H1 (cell line): ENCODE measurements around the gene CHN2. TPM values are rescaled to one million over a fixed set of nuclear protein-coding genes. Genes with fewer than 3 reads are reported as not detected.

Source experiments
- CTCF ChIA-PET: fragments of 300-600 bp; sonication (Branson Sonifier 250); formaldehyde crosslinking; loops from one replicate; lab custom pipeline; 2021; ENCODE audit not compliant: partially characterized antibody; lab: Charles Lee
- POLR2A ChIA-PET: fragments of 300-600 bp; sonication (Branson Sonifier 250); formaldehyde crosslinking; loops from one replicate; lab custom pipeline; 2021; ENCODE audit warnings: inconsistent platforms; ENCODE audit not compliant: partially characterized antibody; lab: Charles Lee
- DNase-seq, 2 experiments: peaks; one replicate each; pipeline versions ENCODE4 v3.0.0 to v3.0.0-alpha.2; 2010 to 2022; ENCODE audit warnings: low spot score in 2 of 2, low read depth in 1 of 2, mixed read lengths in 1 of 2
- FAIRE-seq: peaks from 2 replicates; lab custom pipeline; 2011; peaks lifted over from hg19 to GRCh38; lab: Jason Lieb, UNC
- H2AFZ ChIP-seq: 2 replicates; pipeline ENCODE4 v1.8.1; 2012; ENCODE audit warnings: low read length, inconsistent platforms
- H2AK5ac ChIP-seq: 2 replicates; pipeline ENCODE4 v1.6.1; 2013; ENCODE audit warnings: low read depth, low read length
- H2BK120ac ChIP-seq: replicated peaks from 2 replicates; pipeline ENCODE3; 2013; ENCODE audit warnings: low read depth, low read length, inconsistent platforms
- H2BK12ac ChIP-seq: 2 replicates; pipeline ENCODE4 v1.6.1; 2013; ENCODE audit warnings: low read depth, low read length
- H2BK15ac ChIP-seq: 2 replicates; pipeline ENCODE4 v1.6.1; 2013; ENCODE audit warnings: low read length
- H2BK20ac ChIP-seq: 2 replicates; pipeline ENCODE4 v1.6.1; 2013; ENCODE audit warnings: low read length
- H2BK5ac ChIP-seq: 2 replicates; pipeline ENCODE4 v1.6.1; 2013; ENCODE audit warnings: low read depth, low read length
- H3K14ac ChIP-seq: 2 replicates; pipeline ENCODE4 v1.6.1; 2013; ENCODE audit warnings: inconsistent platforms; ENCODE audit not compliant: insufficient read length
- H3K18ac ChIP-seq: 2 replicates; pipeline ENCODE4 v1.6.1; 2013; ENCODE audit warnings: low read length; ENCODE audit errors: extremely low read depth
- H3K23ac ChIP-seq: 2 replicates; pipeline ENCODE4 v1.6.1; 2013; ENCODE audit warnings: inconsistent platforms; ENCODE audit not compliant: insufficient read length
- H3K23me2 ChIP-seq: 2 replicates; pipeline ENCODE4 v1.6.1; 2013; ENCODE audit warnings: low read depth, low read length
- H3K27ac ChIP-seq: 2 replicates; pipeline ENCODE4 v1.6.1; 2011; ENCODE audit warnings: low read depth, low read length, inconsistent platforms
- H3K27me3 ChIP-seq, 4 experiments: replicated peaks in 1 of 4; 1 replicate in 1 of 4; 2 replicates in 3 of 4; pipeline versions ENCODE4 v1.6.1 to v1.8.1; 2011 to 2013; ENCODE audit warnings: low read length in 3 of 4, mild to moderate bottlenecking in 3 of 4, inconsistent platforms in 2 of 4, mixed read lengths in 2 of 4, moderate library complexity in 1 of 4; ENCODE audit not compliant: control insufficient read depth in 3 of 4, insufficient read depth in 3 of 4; ENCODE audit errors: extremely low read depth in 1 of 4
- H3K36me3 ChIP-seq, 4 experiments: 2 replicates each; pipeline versions ENCODE4 v1.6.1 to v1.8.1; 2011 to 2013; ENCODE audit warnings: mild to moderate bottlenecking in 4 of 4, low read length in 3 of 4, moderate library complexity in 2 of 4, control low read depth in 1 of 4, inconsistent platforms in 1 of 4; ENCODE audit not compliant: insufficient read depth in 4 of 4, control insufficient read depth in 2 of 4
- H3K4ac ChIP-seq: replicated peaks from 2 replicates; pipeline ENCODE3; 2013; ENCODE audit warnings: low read length, low read depth, mixed read lengths, inconsistent platforms; ENCODE audit not compliant: insufficient read length
- H3K4me1 ChIP-seq, 4 experiments: replicated peaks in 1 of 4; 1 replicate in 1 of 4; 2 replicates in 3 of 4; pipeline versions ENCODE4 v1.6.1 to v1.8.1; 2011 to 2013; ENCODE audit warnings: low read length in 3 of 4, inconsistent platforms in 2 of 4, mixed read lengths in 1 of 4; ENCODE audit not compliant: insufficient read depth in 4 of 4, control insufficient read depth in 3 of 4
- H3K4me2 ChIP-seq, 2 experiments: 2 replicates each; pipeline versions ENCODE4 v1.6.1 to v1.8.1; 2011 to 2013; ENCODE audit warnings: low read depth in 2 of 2, low read length in 2 of 2, control low read depth in 1 of 2, inconsistent platforms in 1 of 2, mild to moderate bottlenecking in 1 of 2; ENCODE audit not compliant: insufficient read depth in 1 of 2
- H3K4me3 ChIP-seq, 4 experiments: fragments of 200-600, 300-600 bp in 1 of 4; sonication (generic), shearing (Covaris generic), sonication (Bioruptor Twin) in 1 of 4; 2 replicates each; pipeline versions ENCODE4 v1.5.1 to v1.8.1; 2011 to 2016; ENCODE audit warnings: low read length in 4 of 4, low read depth in 3 of 4, control low read depth in 2 of 4, inconsistent platforms in 2 of 4, mild to moderate bottlenecking in 2 of 4, mixed read lengths in 1 of 4, moderate library complexity in 1 of 4; ENCODE audit not compliant: insufficient read depth in 2 of 4; ENCODE audit errors: extremely low read depth in 1 of 4
- H3K56ac ChIP-seq: replicated peaks from 2 replicates; pipeline ENCODE3; 2013; ENCODE audit warnings: low read depth, mild to moderate bottlenecking, mixed read lengths, low read length, inconsistent platforms; ENCODE audit not compliant: insufficient read length
- H3K79me1 ChIP-seq: 2 replicates; pipeline ENCODE4 v1.6.1; 2013; ENCODE audit warnings: low read depth, low read length, control low read depth
- H3K79me2 ChIP-seq, 2 experiments: 2 replicates each; pipeline versions ENCODE4 v1.6.1 to v1.8.1; 2012 to 2013; ENCODE audit warnings: low read length in 2 of 2, mild to moderate bottlenecking in 2 of 2, inconsistent platforms in 1 of 2; ENCODE audit not compliant: insufficient read depth in 2 of 2, control insufficient read depth in 1 of 2
- H3K9ac ChIP-seq, 4 experiments: replicated peaks in 1 of 4; 1 replicate in 1 of 4; 2 replicates in 3 of 4; pipeline versions ENCODE4 v1.6.1 to v1.8.1; 2011 to 2013; ENCODE audit warnings: low read depth in 3 of 4, low read length in 3 of 4, control low read depth in 2 of 4, mild to moderate bottlenecking in 2 of 4, moderate library complexity in 2 of 4, inconsistent platforms in 1 of 4; ENCODE audit errors: extremely low read depth in 1 of 4
- H3K9me3 ChIP-seq, 2 experiments: 2 replicates each; pipeline versions ENCODE4 v1.6.1 to v1.8.1; 2012 to 2013; ENCODE audit warnings: mild to moderate bottlenecking in 2 of 2, moderate library complexity in 2 of 2, control low read depth in 1 of 2, inconsistent platforms in 1 of 2, low read depth in 1 of 2, low read length in 1 of 2, mixed read lengths in 1 of 2; ENCODE audit not compliant: insufficient read depth in 2 of 2
- H4K20me1 ChIP-seq, 2 experiments: replicated peaks in 1 of 2; 2 replicates each; pipeline versions ENCODE3 to v1.8.1; 2011 to 2013; ENCODE audit warnings: inconsistent platforms in 2 of 2, low read length in 2 of 2, mild to moderate bottlenecking in 1 of 2; ENCODE audit not compliant: insufficient read depth in 2 of 2, control insufficient read depth in 1 of 2
- H4K5ac ChIP-seq: 2 replicates; pipeline ENCODE4 v1.6.1; 2013; ENCODE audit warnings: low read length, low read depth, mixed read lengths, inconsistent platforms; ENCODE audit not compliant: insufficient read length
- H4K8ac ChIP-seq: 2 replicates; pipeline ENCODE4 v1.8.0; 2013; ENCODE audit warnings: mild to moderate bottlenecking, moderate library complexity, low read length, inconsistent platforms; ENCODE audit not compliant: insufficient read depth; ENCODE audit errors: extremely low read depth
- H4K91ac ChIP-seq: replicated peaks from 2 replicates; pipeline ENCODE3; 2013; ENCODE audit warnings: low read length, mixed read lengths, inconsistent platforms; ENCODE audit not compliant: insufficient read length
- ATF3 ChIP-seq: IDR thresholded peaks from 2 replicates; pipeline ENCODE4 v1.6.1; 2011; ENCODE audit warnings: low read depth, mild to moderate bottlenecking, low read length; ENCODE audit not compliant: insufficient read depth
- BRCA1 ChIP-seq: IDR thresholded peaks from 2 replicates; pipeline ENCODE4 v1.6.1; 2012; ENCODE audit warnings: low read depth, low read length, improper control_type of control experiment
- CBX8 ChIP-seq: fragments of 300-800, 300-1000 bp; sonication (generic); IDR thresholded peaks from 2 replicates; pipeline ENCODE4 v1.7.1; 2016; ENCODE audit warnings: low read depth, low read length, borderline replicate concordance
- CHD2 ChIP-seq: IDR thresholded peaks from 2 replicates; pipeline ENCODE4 v1.6.1; 2012; ENCODE audit warnings: low read length, improper control_type of control experiment
- EGR1 ChIP-seq: IDR thresholded peaks from 2 replicates; pipeline ENCODE4 v1.6.1; 2011; ENCODE audit warnings: low read depth, low read length, borderline replicate concordance
- JUND ChIP-seq: IDR thresholded peaks from 2 replicates; pipeline ENCODE4 v1.6.1; 2011; ENCODE audit warnings: mild to moderate bottlenecking, improper control_type of control experiment, low read length
- MAFK ChIP-seq: IDR thresholded peaks from 2 replicates; pipeline ENCODE4 v1.6.1; 2012; ENCODE audit warnings: low read depth, mild to moderate bottlenecking, improper control_type of control experiment, low read length
- NANOG ChIP-seq: IDR thresholded peaks from 2 replicates; pipeline ENCODE4 v1.6.1; 2011; ENCODE audit warnings: low read length, low read depth, mild to moderate bottlenecking, inconsistent platforms; ENCODE audit not compliant: insufficient read depth, poor library complexity, severe bottlenecking
- PHF8 ChIP-seq: fragments of 200-600 bp; sonication (generic); conservative IDR thresholded peaks from 2 replicates; pipeline ENCODE4 v1.7.1; 2012; ENCODE audit warnings: low read depth, mild to moderate bottlenecking, inconsistent platforms, low read length, moderate library complexity
- RXRA ChIP-seq: IDR thresholded peaks from 2 replicates; pipeline ENCODE4 v1.6.1; 2011; ENCODE audit warnings: low read depth, mild to moderate bottlenecking, low read length, moderate library complexity; ENCODE audit not compliant: insufficient read depth
- polyA plus RNA-seq, 7 experiments: library from polyadenylated mRNA; depleted of rRNA in 3 of 7; stranded (reverse) in 5 of 7; unstranded in 2 of 7; fragments of >200 nt in 5 of 7; fragments of 200-250 nt in 2 of 7; gene quantifications; 1 replicate in 5 of 7; 2 replicates in 1 of 7; 4 replicates in 1 of 7; pipeline versions ENCODE4 v1.2.1 to v1.2.3, GENCODE V29; 2011 to 2013; ENCODE audit warnings: missing spikeins in 2 of 7, mixed read lengths in 2 of 7
- total RNA-seq: library from RNA; stranded (reverse); fragmentation: NEBNext Ultra II Directional; extraction: Animal tissue kit (Norgen Biotek cat#: 25700); gene quantifications from 2 replicates; pipeline ENCODE4 v1.2.1, GENCODE V29; 2021
- TF ChIP-seq, protein P1 (sequence below): IDR thresholded peaks from 2 replicates; pipeline ENCODE4 v1.6.1; 2012; ENCODE audit warnings: inconsistent platforms
- TF ChIP-seq, protein P2 (sequence below): IDR thresholded peaks from 2 replicates; pipeline ENCODE4 v1.6.1; 2011; ENCODE audit warnings: low read length, improper control_type of control experiment

CHN2 gene
- total and polyA plus RNA-seq, 2 of the 8 experiments (the other 6 are each of a cell fraction or from before 2014, with no cell fraction given), result 2.9 to 4.8 TPM

DNA sequence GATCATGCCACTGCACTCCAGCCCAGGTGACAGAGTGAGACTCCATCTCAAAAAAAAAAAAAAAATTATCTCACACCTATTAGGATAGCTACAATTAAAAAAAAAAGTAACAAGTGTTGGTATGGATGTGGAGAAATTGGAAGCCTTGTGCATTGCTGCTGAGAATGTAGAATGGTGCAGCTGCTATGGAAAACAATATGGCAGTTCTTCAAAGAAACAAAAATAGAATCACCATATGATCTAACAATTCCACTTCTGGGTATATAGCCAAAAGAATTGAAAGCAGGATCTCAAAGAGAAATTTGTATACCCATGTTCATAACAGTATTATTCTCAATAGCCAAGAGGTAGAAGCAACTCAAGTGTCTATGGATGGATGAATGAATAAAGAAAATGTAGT is 225.4 kb downstream of the CHN2 start:
- H3K4me1 ChIP-seq, result no peaks in the 10 kb centered on the region
- H3K4ac ChIP-seq, result no peak overlapping the region
- no peak overlapping the region for H3K56ac ChIP-seq
- no peak overlapping the region for H3K18ac ChIP-seq
- H3K36me3 ChIP-seq, result no peaks in the 10 kb centered on the region
- DNase-seq (no peak), FAIRE-seq (no peak)
- H2BK5ac ChIP-seq, result no peak overlapping the region
- H3K23ac ChIP-seq, result no peak overlapping the region
- H3K9me3 ChIP-seq, result no peaks in the 10 kb centered on the region
- H3K27ac ChIP-seq, result no peak overlapping the region
- H4K8ac ChIP-seq, result no peak overlapping the region
- H3K79me1 ChIP-seq, result no peaks in the 10 kb centered on the region
- H3K9ac ChIP-seq, result no peak overlapping the region
- no peaks in the 10 kb centered on the region for H3K27me3 ChIP-seq
- no peak overlapping the region for H2BK120ac ChIP-seq
- H3K23me2 ChIP-seq, result no peaks in the 10 kb centered on the region
- TF ChIP-seq EGR1 (no peak), PHF8 (no peak), JUND (no peak), MAFK (no peak), NANOG (no peak), ATF3 (no peak), RXRA (no peak), BRCA1 (no peak), CHD2 (no peak), CBX8 (no peak)
- TF ChIP-seq, protein P1, sequence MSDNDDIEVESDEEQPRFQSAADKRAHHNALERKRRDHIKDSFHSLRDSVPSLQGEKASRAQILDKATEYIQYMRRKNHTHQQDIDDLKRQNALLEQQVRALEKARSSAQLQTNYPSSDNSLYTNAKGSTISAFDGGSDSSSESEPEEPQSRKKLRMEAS, result no peak
- TF ChIP-seq, protein P2, sequence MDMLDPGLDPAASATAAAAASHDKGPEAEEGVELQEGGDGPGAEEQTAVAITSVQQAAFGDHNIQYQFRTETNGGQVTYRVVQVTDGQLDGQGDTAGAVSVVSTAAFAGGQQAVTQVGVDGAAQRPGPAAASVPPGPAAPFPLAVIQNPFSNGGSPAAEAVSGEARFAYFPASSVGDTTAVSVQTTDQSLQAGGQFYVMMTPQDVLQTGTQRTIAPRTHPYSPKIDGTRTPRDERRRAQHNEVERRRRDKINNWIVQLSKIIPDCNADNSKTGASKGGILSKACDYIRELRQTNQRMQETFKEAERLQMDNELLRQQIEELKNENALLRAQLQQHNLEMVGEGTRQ, result no peak
- no peak overlapping the region for H2BK12ac ChIP-seq
- H4K20me1 ChIP-seq, result no peaks in the 10 kb centered on the region
- H3K79me2 ChIP-seq, result no peaks in the 10 kb centered on the region
- H2BK15ac ChIP-seq, result no peak overlapping the region
- no peak overlapping the region for H3K4me2 ChIP-seq
- H3K14ac ChIP-seq, result no peak overlapping the region
- no peak overlapping the region for H2AFZ ChIP-seq
- ChIA-PET CTCF (interaction anchor here (0.8 kb wide), 1 partner anchor 12 kb away, joined by 3 read pairs; no protein-coding TSS in a partner anchor), POLR2A (no interaction called here)
- no peak overlapping the region for H4K5ac ChIP-seq
- H3K4me3 ChIP-seq, result no peak overlapping the region
- H2AK5ac ChIP-seq, result no peak overlapping the region
- no peak overlapping the region for H4K91ac ChIP-seq
- H2BK20ac ChIP-seq, result no peak overlapping the region
